WERI-Rb-1 (cell line): ENCODE data around the gene GPHB5.

Experiments
- DNase-seq: peaks from one replicate; pipeline ENCODE4 v3.0.0-alpha.2; 2020
- H3K27ac ChIP-seq: fragments of 250-450 bp; sonication (Bioruptor Pico); 2 replicates; pipeline ENCODE4 v1.5.1; 2020; ENCODE audit warnings: mild to moderate bottlenecking, moderate library complexity
- H3K27me3 ChIP-seq: fragments of 250-450 bp; sonication (Bioruptor Pico); 2 replicates; pipeline ENCODE4 v1.5.1; 2021; ENCODE audit warnings: mild to moderate bottlenecking, low read depth, moderate library complexity; ENCODE audit not compliant: insufficient read depth, severe bottlenecking
- H3K36me3 ChIP-seq: fragments of 250-450 bp; sonication (Bioruptor Pico); 2 replicates; pipeline ENCODE4 v1.5.1; 2020; ENCODE audit warnings: mild to moderate bottlenecking, moderate library complexity
- H3K4me3 ChIP-seq: 2 replicates; pipeline ENCODE4 v1.5.1; 2011; ENCODE audit warnings: low read depth, mild to moderate bottlenecking, control low read depth, low read length
- H3K9me3 ChIP-seq: fragments of 250-450 bp; sonication (Bioruptor Pico); 2 replicates; pipeline ENCODE4 v1.5.1; 2021; ENCODE audit warnings: mild to moderate bottlenecking, moderate library complexity; ENCODE audit not compliant: severe bottlenecking
- TF ChIP-seq, protein P1 (sequence below): IDR thresholded peaks from 2 replicates; pipeline ENCODE4 v1.5.1; 2011; ENCODE audit warnings: low read depth, mild to moderate bottlenecking, control low read depth, inconsistent platforms, low read length

The GPHB5 gene

GRCh38 chr14:63344336-63344735 is 25.6 kb upstream of the GPHB5 start:
- Histone ChIP-seq H3K9me3 (no peaks in the 10 kb centered on the region), H3K27me3 (no peaks in the 10 kb centered on the region), H3K36me3 (no peaks in the 10 kb centered on the region), H3K27ac (no peak overlapping the region), H3K4me3 (no peak overlapping the region)
- TF ChIP-seq, protein P1, sequence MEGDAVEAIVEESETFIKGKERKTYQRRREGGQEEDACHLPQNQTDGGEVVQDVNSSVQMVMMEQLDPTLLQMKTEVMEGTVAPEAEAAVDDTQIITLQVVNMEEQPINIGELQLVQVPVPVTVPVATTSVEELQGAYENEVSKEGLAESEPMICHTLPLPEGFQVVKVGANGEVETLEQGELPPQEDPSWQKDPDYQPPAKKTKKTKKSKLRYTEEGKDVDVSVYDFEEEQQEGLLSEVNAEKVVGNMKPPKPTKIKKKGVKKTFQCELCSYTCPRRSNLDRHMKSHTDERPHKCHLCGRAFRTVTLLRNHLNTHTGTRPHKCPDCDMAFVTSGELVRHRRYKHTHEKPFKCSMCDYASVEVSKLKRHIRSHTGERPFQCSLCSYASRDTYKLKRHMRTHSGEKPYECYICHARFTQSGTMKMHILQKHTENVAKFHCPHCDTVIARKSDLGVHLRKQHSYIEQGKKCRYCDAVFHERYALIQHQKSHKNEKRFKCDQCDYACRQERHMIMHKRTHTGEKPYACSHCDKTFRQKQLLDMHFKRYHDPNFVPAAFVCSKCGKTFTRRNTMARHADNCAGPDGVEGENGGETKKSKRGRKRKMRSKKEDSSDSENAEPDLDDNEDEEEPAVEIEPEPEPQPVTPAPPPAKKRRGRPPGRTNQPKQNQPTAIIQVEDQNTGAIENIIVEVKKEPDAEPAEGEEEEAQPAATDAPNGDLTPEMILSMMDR = no peak
- DNase-seq = no peak

- no peaks in the 10 kb centered on the region for H3K27me3 ChIP-seq
- no peak overlapping the region for H3K4me3 ChIP-seq
- H3K27ac ChIP-seq = no peak overlapping the region
- H3K36me3 ChIP-seq = no peaks in the 10 kb centered on the region
- TF ChIP-seq, protein P1 = no peak
- no peaks in the 10 kb centered on the region for H3K9me3 ChIP-seq
- DNase-seq = no peak
These were observed 25.1 kb upstream of the GPHB5 start for GRCh38 chr14:63343878-63344277.

DNA sequence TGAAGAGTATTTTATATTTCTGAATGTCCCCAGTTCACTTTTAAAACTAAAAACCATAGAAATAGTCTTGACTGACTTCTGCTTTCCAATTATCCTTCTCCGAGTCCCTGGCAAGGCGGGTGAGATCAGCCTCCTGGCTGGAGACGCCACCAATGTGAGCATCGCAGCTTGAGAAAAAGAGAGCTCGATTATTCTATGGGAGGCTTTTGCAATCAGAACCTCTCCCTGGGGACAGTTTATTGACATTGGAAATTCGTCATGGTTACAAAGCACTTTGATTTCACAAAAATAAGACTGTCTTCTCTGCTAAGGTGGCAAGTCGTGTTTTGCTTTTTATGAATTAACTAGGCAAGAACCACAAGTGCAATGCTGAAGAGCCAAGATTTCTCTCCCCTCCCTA is 23.6 kb upstream of the GPHB5 start:
- TF ChIP-seq, protein P1 = no peak
- H3K27ac ChIP-seq = no peak overlapping the region
- DNase-seq = no peak
- H3K4me3 ChIP-seq = no peak overlapping the region
- no peaks in the 10 kb centered on the region for H3K27me3 ChIP-seq
- H3K36me3 ChIP-seq = no peaks in the 10 kb centered on the region
- H3K9me3 ChIP-seq = no peaks in the 10 kb centered on the region

- Histone ChIP-seq H3K4me3 (no peak overlapping the region), H3K36me3 (no peaks in the 10 kb centered on the region), H3K9me3 (no peaks in the 10 kb centered on the region), H3K27me3 (no peaks in the 10 kb centered on the region), H3K27ac (no peak overlapping the region)
- TF ChIP-seq, protein P1 = no peak
- no peak for DNase-seq
These were observed 10.3 kb upstream of the GPHB5 start for GRCh38 chr14:63328787-63329737.

GRCh38 chr14:63326840-63327239 is 8.1 kb upstream of the GPHB5 start:
- H3K4me3 ChIP-seq = no peak overlapping the region
- TF ChIP-seq, protein P1 = no peak
- H3K27ac ChIP-seq = no peak overlapping the region
- DNase-seq = no peak
- H3K36me3 ChIP-seq = no peaks in the 10 kb centered on the region
- H3K9me3 ChIP-seq = no peaks in the 10 kb centered on the region
- no peaks in the 10 kb centered on the region for H3K27me3 ChIP-seq
